HCT116 (cell line): ENCODE data around the gene VPS33B. TPM values are rescaled to one million over a fixed set of nuclear protein-coding genes. Genes with fewer than 3 reads are reported as not detected.

Source experiments
- ATAC-seq: fragments of 200-7000 bp; cut with Tn5 transposase; 2 replicates; pipeline ENCODE4 v1.9.1; 2020; ENCODE audit warnings: mild to moderate bottlenecking, moderate library complexity
- BruUV-seq: library from RNA; stranded (reverse); fragments of 400-500 nt; replicated peaks from 2 replicates; lab custom pipeline; 2021; lab: Mats Ljungman, UMichigan
- CTCF ChIA-PET: fragments of 300-600 bp; sonication (Branson Sonifier 250); formaldehyde crosslinking; loops from one replicate; lab custom pipeline; 2021; ENCODE audit warnings: antibody characterized with exemption; lab: Charles Lee
- POLR2A ChIA-PET: fragments of 300-600, 350-600 bp; sonication (Branson Sonifier 250); formaldehyde crosslinking; loops from one replicate; lab custom pipeline; 2021; ENCODE audit warnings: antibody characterized with exemption; lab: Charles Lee
- RAD21 ChIA-PET, 2 experiments: fragments of 300-600 bp; sonication (Branson Sonifier 250); formaldehyde crosslinking; loops; one replicate each; lab custom pipeline; 2023; ENCODE audit warnings: low total read pairs in 2 of 2; ENCODE audit not compliant: uncharacterized antibody in 2 of 2, unreplicated experiment in 2 of 2, low non-redundant PET in 1 of 2; lab: Charles Lee
- DNase-seq: peaks from one replicate; pipeline ENCODE4 v3.0.0-alpha.2; 2010; ENCODE audit warnings: low read depth, low spot score
- H2AFZ ChIP-seq: fragments of 200-600 bp; shearing (Covaris generic), sonication (generic); 2 replicates; pipeline ENCODE4 v1.6.1; 2017; ENCODE audit warnings: low read depth, mixed run types, mixed read lengths, antibody characterized with exemption, low read length; ENCODE audit not compliant: poor library complexity, severe bottlenecking
- H3K27ac ChIP-seq: 2 replicates; pipeline ENCODE4 v1.5.1; 2012; ENCODE audit warnings: low read depth, low read length
- H3K27me3 ChIP-seq: fragments of 200-600 bp; sonication (generic); 2 replicates; pipeline ENCODE4 v1.6.1; 2016; ENCODE audit warnings: mixed run types, low read length, mixed read lengths; ENCODE audit not compliant: insufficient read depth
- H3K36me3 ChIP-seq, 2 experiments: fragments of 200-500 bp in 1 of 2; fragments of 200-600 bp in 1 of 2; sonication (Bioruptor generic) in 1 of 2; sonication (generic) in 1 of 2; 2 replicates each; pipeline versions ENCODE4 v1.5.1 to v1.6.1; 2014 to 2016; ENCODE audit warnings: low read length in 2 of 2, inconsistent platforms in 1 of 2, mixed read lengths in 1 of 2, mixed run types in 1 of 2; ENCODE audit not compliant: insufficient read depth in 2 of 2, control insufficient read depth in 1 of 2
- H3K4me1 ChIP-seq, 2 experiments: fragments of 200-600 bp in 1 of 2; sonication (generic) in 1 of 2; 2 replicates each; pipeline versions ENCODE4 v1.5.1 to v1.6.1; 2012 to 2017; ENCODE audit warnings: low read length in 2 of 2, inconsistent platforms in 1 of 2, mild to moderate bottlenecking in 1 of 2, mixed read lengths in 1 of 2, mixed run types in 1 of 2, moderate library complexity in 1 of 2; ENCODE audit not compliant: insufficient read depth in 2 of 2, control insufficient read depth in 1 of 2
- H3K4me2 ChIP-seq: fragments of 200-600 bp; sonication (generic); 2 replicates; pipeline ENCODE4 v1.6.1; 2017; ENCODE audit warnings: mixed run types, low read length, mixed read lengths
- H3K4me3 ChIP-seq, 2 experiments: fragments of 200-600 bp in 1 of 2; sonication (generic) in 1 of 2; replicated peaks in 1 of 2; 2 replicates each; pipeline ENCODE4 v1.5.1; 2011 to 2016; ENCODE audit warnings: low read length in 2 of 2, control low read depth in 1 of 2, low read depth in 1 of 2, mild to moderate bottlenecking in 1 of 2, mixed read lengths in 1 of 2, mixed run types in 1 of 2
- H3K79me2 ChIP-seq: fragments of 200-600 bp; sonication (generic); 2 replicates; pipeline ENCODE4 v1.6.1; 2017; ENCODE audit warnings: mild to moderate bottlenecking, mixed run types, low read length, moderate library complexity, mixed read lengths; ENCODE audit not compliant: insufficient read depth
- H3K9ac ChIP-seq: fragments of 200-600 bp; sonication (generic); 2 replicates; pipeline ENCODE4 v1.6.1; 2016; ENCODE audit warnings: low read length, mixed read lengths
- H3K9me2 ChIP-seq: fragments of 200-600 bp; sonication (generic), shearing (Covaris generic); 2 replicates; pipeline ENCODE4 v1.6.1; 2017; ENCODE audit warnings: mixed run types, mild to moderate bottlenecking, moderate library complexity; ENCODE audit not compliant: insufficient read depth
- H3K9me3 ChIP-seq, 2 experiments: fragments of 200-500 bp in 1 of 2; fragments of 200-600 bp in 1 of 2; sonication (Bioruptor generic) in 1 of 2; sonication (generic) in 1 of 2; 2 replicates each; pipeline ENCODE4 v1.6.1; 2014 to 2017; ENCODE audit warnings: low read length in 2 of 2, mixed read lengths in 2 of 2, inconsistent platforms in 1 of 2, low read depth in 1 of 2, mild to moderate bottlenecking in 1 of 2, mixed run types in 1 of 2, moderate library complexity in 1 of 2; ENCODE audit not compliant: control insufficient read depth in 1 of 2, insufficient read depth in 1 of 2
- H4K20me1 ChIP-seq: fragments of 200-600 bp; sonication (generic), shearing (Covaris generic); 2 replicates; pipeline ENCODE4 v1.6.1; 2017; ENCODE audit warnings: mixed run types, mild to moderate bottlenecking, moderate library complexity; ENCODE audit not compliant: insufficient read depth
- ATF3 ChIP-seq: IDR thresholded peaks from 2 replicates; pipeline ENCODE4 v1.6.1; 2012
- EZH2 ChIP-seq: fragments of 200-600 bp; sonication (generic); IDR thresholded peaks from 2 replicates; pipeline ENCODE4 v1.6.1; 2017; ENCODE audit warnings: antibody characterized with exemption, mixed run types
- JUND ChIP-seq: IDR thresholded peaks from 2 replicates; pipeline ENCODE4 v1.6.1; 2012
- SRF ChIP-seq: IDR thresholded peaks from 2 replicates; pipeline ENCODE4 v1.6.1; 2012; ENCODE audit warnings: low read depth
- ZFX ChIP-seq: fragments of 450-650 bp; IDR thresholded peaks from 2 replicates; pipeline ENCODE4 v1.6.1; 2017
- ZNF274 ChIP-seq: fragments of 200-500 bp; sonication (Bioruptor generic); IDR thresholded peaks from 2 replicates; pipeline ENCODE4 v1.6.1; 2014; ENCODE audit warnings: mild to moderate bottlenecking, low read depth, low read length, inconsistent platforms
- intact Hi-C: fragments of 100-400 bp; cut with micrococcal nuclease; formaldehyde crosslinking; loops from 2 replicates; pipeline ENCODE4 v1.10.0; 2022
- total RNA-seq: library from RNA; stranded (reverse); gene quantifications from one replicate; pipeline ENCODE4 v1.2.1, GENCODE V29; 2021; ENCODE audit not compliant: unreplicated experiment
- TF ChIP-seq, protein P1 (sequence below): IDR thresholded peaks from 2 replicates; pipeline ENCODE4 v1.6.1; 2011; ENCODE audit warnings: mild to moderate bottlenecking, low read length, moderate library complexity; ENCODE audit not compliant: insufficient replicate concordance; ENCODE audit errors: extremely low read depth
- TF ChIP-seq, protein P2 (sequence below): IDR thresholded peaks from 2 replicates; pipeline ENCODE4 v1.6.1; 2012; ENCODE audit warnings: low read depth

The VPS33B gene
- total RNA-seq, 1 experiment from 2014 or later, result 23.1 TPM

GRCh38 chr15:90998737-90999136 is 23.7 kb downstream of the VPS33B start:
- TF ChIP-seq, protein P1, sequence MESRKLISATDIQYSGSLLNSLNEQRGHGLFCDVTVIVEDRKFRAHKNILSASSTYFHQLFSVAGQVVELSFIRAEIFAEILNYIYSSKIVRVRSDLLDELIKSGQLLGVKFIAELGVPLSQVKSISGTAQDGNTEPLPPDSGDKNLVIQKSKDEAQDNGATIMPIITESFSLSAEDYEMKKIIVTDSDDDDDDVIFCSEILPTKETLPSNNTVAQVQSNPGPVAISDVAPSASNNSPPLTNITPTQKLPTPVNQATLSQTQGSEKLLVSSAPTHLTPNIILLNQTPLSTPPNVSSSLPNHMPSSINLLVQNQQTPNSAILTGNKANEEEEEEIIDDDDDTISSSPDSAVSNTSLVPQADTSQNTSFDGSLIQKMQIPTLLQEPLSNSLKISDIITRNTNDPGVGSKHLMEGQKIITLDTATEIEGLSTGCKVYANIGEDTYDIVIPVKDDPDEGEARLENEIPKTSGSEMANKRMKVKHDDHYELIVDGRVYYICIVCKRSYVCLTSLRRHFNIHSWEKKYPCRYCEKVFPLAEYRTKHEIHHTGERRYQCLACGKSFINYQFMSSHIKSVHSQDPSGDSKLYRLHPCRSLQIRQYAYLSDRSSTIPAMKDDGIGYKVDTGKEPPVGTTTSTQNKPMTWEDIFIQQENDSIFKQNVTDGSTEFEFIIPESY, result no peak
- TF ChIP-seq JUND, result no peak
- TF ChIP-seq ZNF274, result no peak
- no peak for TF ChIP-seq ZFX
- TF ChIP-seq SRF, result no peak
- no peak for TF ChIP-seq EZH2
- TF ChIP-seq ATF3, result no peak
- TF ChIP-seq, protein P2, sequence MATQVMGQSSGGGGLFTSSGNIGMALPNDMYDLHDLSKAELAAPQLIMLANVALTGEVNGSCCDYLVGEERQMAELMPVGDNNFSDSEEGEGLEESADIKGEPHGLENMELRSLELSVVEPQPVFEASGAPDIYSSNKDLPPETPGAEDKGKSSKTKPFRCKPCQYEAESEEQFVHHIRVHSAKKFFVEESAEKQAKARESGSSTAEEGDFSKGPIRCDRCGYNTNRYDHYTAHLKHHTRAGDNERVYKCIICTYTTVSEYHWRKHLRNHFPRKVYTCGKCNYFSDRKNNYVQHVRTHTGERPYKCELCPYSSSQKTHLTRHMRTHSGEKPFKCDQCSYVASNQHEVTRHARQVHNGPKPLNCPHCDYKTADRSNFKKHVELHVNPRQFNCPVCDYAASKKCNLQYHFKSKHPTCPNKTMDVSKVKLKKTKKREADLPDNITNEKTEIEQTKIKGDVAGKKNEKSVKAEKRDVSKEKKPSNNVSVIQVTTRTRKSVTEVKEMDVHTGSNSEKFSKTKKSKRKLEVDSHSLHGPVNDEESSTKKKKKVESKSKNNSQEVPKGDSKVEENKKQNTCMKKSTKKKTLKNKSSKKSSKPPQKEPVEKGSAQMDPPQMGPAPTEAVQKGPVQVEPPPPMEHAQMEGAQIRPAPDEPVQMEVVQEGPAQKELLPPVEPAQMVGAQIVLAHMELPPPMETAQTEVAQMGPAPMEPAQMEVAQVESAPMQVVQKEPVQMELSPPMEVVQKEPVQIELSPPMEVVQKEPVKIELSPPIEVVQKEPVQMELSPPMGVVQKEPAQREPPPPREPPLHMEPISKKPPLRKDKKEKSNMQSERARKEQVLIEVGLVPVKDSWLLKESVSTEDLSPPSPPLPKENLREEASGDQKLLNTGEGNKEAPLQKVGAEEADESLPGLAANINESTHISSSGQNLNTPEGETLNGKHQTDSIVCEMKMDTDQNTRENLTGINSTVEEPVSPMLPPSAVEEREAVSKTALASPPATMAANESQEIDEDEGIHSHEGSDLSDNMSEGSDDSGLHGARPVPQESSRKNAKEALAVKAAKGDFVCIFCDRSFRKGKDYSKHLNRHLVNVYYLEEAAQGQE, result no peak
- ATAC-seq (no peak), DNase-seq (no peak)
- intact Hi-C loops, result no loop called here
- Histone ChIP-seq H3K27ac (no peak overlapping the region), H3K4me3 (no peak overlapping the region), H4K20me1 (no peaks in the 10 kb centered on the region), H3K9me2 (no peaks in the 10 kb centered on the region), H3K27me3 (no peaks in the 10 kb centered on the region), H3K79me2 (peaks cover 27% of the 10 kb centered on the region), H3K9me3 (no peaks in the 10 kb centered on the region), H3K4me1 (peaks cover 0 to 5% of the 10 kb centered on the region in 2 experiments; a peak in 2 of 4 replicates), H3K9ac (no peak overlapping the region), H2AFZ (no peak overlapping the region), H3K36me3 (peaks cover 25 to 29% of the 10 kb centered on the region in 2 experiments; a peak in 3 of 4 replicates), H3K4me2 (no peak overlapping the region)
- ChIA-PET POLR2A (no interaction called here), CTCF (no interaction called here), RAD21 (no interaction called here)
- BruUV-seq, result no TSS peak
